Measurements from ENCODE around the gene ZNF362. TPM values are rescaled to one million over a fixed set of nuclear protein-coding genes. Genes with fewer than 3 reads are reported as not detected.

ZNF362 gene
- total and polyA plus RNA-seq, 10 of the 15 experiments (the other 5 are each of a cell fraction or from before 2014, with no cell fraction given) = 0.74 to 22.8 (median 7.4) TPM

DNA sequence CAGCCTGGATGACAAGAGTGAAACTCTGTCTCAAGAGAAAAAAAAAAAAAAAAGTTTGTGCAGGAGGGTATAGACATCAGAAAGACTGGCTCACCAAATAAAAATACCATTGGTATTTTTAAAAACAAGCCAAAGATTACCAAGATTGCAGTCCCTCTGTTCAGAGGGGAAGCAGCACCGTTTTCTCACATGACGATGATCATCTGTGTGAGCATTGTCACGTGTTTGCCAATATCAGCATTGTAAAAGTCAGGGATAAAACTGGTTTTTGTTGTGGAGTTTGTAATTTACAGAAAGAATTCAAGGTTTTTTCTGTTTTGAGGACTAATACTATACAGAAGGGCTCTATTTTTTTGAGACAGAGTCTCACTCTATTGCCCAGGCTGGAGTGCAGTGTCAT lies 26.5 kb downstream of the ZNF362 start:
- no peaks in the 10 kb centered on the region for H3K79me2 ChIP-seq (ENCODE audit: control insufficient read depth, insufficient read depth, low read length)
- H3K27ac ChIP-seq (ENCODE audit: control insufficient read depth, insufficient read depth) = no peak overlapping the region
- intact Hi-C loops (cut with micrococcal nuclease; ENCODE audit: unreplicated experiment) = no loop called here
- ATAC-seq (no peak), DNase-seq (ENCODE audit: low read depth, low spot score) (no peak), FAIRE-seq (no peak)
- no peaks in the 10 kb centered on the region for H3K4me1 ChIP-seq (ENCODE audit: control insufficient read depth, insufficient read depth, low read length)
- WGBS (ENCODE audit: insufficient coverage, insufficient replicate concordance, low lambda C conversion rate, missing lambda C conversion rate) = 91% methylated on average over 3 of the region's 3 CpGs
- ChIA-PET POLR2A (no interaction called here), CTCF (interaction anchor here (0.8 to 0.9 kb wide), 2 partner anchors 97 to 188 kb away, joined by 3 read pairs; no protein-coding TSS in a partner anchor), RAD21 (ENCODE audit: unreplicated experiment) (no interaction called here), SMC1A (ENCODE audit: uncharacterized antibody, unreplicated experiment) (no interaction called here)
- H3K27me3 ChIP-seq (replicated peaks in 1 of 2; ENCODE audit: control insufficient read depth in 2 of 2, insufficient read depth in 2 of 2, low read length in 1 of 2) = no peaks in the 10 kb centered on the region
- H3K36me3 ChIP-seq (ENCODE audit: control insufficient read depth in 2 of 2, insufficient read depth in 2 of 2, low read length in 1 of 2) = peaks cover 0 to 5% of the 10 kb centered on the region in 2 experiments; a peak in 3 of 4 replicates
- H3K9ac ChIP-seq (ENCODE audit: control insufficient read depth, insufficient read depth, low read length) = no peak overlapping the region
- no TSS peak for BruUV-seq (replicated peaks)
- H3K4me2 ChIP-seq (ENCODE audit: control insufficient read depth, insufficient read depth) = no peak overlapping the region
- in situ Hi-C loops (cut with MboI) = no loop called here
- H3K9me3 ChIP-seq (replicated peaks; ENCODE audit: control insufficient read depth, insufficient read depth, low read length) = no peaks in the 10 kb centered on the region
- H2AFZ ChIP-seq (ENCODE audit: control insufficient read depth, low read depth, low read length) = no peak overlapping the region
- no peak overlapping the region for H3K4me3 ChIP-seq
- no peaks in the 10 kb centered on the region for H4K20me1 ChIP-seq (ENCODE audit: control insufficient read depth, insufficient read depth)
- no peak for TF ChIP-seq SUPT20H (IDR thresholded peaks at IDR 0.05; ENCODE audit: borderline replicate concordance, control insufficient read depth, low read depth, low read length)
- no peak for TF ChIP-seq MYC (IDR thresholded peaks at IDR 0.05; ENCODE audit: insufficient read depth, insufficient read length, insufficient replicate concordance, low read length, severe bottlenecking)
- no peak for TF ChIP-seq RBBP5 (conservative IDR thresholded peaks at IDR 0.05)
- no peak for TF ChIP-seq SMARCA5 (IDR thresholded peaks at IDR 0.05)
- TF ChIP-seq ZZZ3 (IDR thresholded peaks at IDR 0.05; ENCODE audit: control insufficient read depth, insufficient read length, low read depth) = no peak
- no peak for TF ChIP-seq SMAD5 (IDR thresholded peaks at IDR 0.05; ENCODE audit: low read depth)
- TF ChIP-seq BMI1 (IDR thresholded peaks at IDR 0.05; ENCODE audit: borderline replicate concordance) = no peak
- no peak for TF ChIP-seq EP300 (IDR thresholded peaks at IDR 0.05; ENCODE audit: borderline replicate concordance in 1 of 2, control insufficient read depth in 1 of 2, low read depth in 2 of 2, low read length in 2 of 2)
- TF ChIP-seq NR2C1 (IDR thresholded peaks at IDR 0.05) = no peak
- TF ChIP-seq, protein P1, sequence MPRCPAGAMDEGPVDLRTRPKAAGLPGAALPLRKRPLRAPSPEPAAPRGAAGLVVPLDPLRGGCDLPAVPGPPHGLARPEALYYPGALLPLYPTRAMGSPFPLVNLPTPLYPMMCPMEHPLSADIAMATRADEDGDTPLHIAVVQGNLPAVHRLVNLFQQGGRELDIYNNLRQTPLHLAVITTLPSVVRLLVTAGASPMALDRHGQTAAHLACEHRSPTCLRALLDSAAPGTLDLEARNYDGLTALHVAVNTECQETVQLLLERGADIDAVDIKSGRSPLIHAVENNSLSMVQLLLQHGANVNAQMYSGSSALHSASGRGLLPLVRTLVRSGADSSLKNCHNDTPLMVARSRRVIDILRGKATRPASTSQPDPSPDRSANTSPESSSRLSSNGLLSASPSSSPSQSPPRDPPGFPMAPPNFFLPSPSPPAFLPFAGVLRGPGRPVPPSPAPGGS (IDR thresholded peaks at IDR 0.05; ENCODE audit: borderline replicate concordance, insufficient read depth, low read depth, low read length, poor library complexity, severe bottlenecking) = no peak
- TF ChIP-seq, protein P2, sequence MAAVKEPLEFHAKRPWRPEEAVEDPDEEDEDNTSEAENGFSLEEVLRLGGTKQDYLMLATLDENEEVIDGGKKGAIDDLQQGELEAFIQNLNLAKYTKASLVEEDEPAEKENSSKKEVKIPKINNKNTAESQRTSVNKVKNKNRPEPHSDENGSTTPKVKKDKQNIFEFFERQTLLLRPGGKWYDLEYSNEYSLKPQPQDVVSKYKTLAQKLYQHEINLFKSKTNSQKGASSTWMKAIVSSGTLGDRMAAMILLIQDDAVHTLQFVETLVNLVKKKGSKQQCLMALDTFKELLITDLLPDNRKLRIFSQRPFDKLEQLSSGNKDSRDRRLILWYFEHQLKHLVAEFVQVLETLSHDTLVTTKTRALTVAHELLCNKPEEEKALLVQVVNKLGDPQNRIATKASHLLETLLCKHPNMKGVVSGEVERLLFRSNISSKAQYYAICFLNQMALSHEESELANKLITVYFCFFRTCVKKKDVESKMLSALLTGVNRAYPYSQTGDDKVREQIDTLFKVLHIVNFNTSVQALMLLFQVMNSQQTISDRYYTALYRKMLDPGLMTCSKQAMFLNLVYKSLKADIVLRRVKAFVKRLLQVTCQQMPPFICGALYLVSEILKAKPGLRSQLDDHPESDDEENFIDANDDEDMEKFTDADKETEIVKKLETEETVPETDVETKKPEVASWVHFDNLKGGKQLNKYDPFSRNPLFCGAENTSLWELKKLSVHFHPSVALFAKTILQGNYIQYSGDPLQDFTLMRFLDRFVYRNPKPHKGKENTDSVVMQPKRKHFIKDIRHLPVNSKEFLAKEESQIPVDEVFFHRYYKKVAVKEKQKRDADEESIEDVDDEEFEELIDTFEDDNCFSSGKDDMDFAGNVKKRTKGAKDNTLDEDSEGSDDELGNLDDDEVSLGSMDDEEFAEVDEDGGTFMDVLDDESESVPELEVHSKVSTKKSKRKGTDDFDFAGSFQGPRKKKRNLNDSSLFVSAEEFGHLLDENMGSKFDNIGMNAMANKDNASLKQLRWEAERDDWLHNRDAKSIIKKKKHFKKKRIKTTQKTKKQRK (IDR thresholded peaks at IDR 0.05; ENCODE audit: low read depth, low read length) = no peak
- TF ChIP-seq, protein P3, sequence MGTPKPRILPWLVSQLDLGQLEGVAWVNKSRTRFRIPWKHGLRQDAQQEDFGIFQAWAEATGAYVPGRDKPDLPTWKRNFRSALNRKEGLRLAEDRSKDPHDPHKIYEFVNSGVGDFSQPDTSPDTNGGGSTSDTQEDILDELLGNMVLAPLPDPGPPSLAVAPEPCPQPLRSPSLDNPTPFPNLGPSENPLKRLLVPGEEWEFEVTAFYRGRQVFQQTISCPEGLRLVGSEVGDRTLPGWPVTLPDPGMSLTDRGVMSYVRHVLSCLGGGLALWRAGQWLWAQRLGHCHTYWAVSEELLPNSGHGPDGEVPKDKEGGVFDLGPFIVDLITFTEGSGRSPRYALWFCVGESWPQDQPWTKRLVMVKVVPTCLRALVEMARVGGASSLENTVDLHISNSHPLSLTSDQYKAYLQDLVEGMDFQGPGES (IDR thresholded peaks at IDR 0.05) = no peak
- TF ChIP-seq, protein P4, sequence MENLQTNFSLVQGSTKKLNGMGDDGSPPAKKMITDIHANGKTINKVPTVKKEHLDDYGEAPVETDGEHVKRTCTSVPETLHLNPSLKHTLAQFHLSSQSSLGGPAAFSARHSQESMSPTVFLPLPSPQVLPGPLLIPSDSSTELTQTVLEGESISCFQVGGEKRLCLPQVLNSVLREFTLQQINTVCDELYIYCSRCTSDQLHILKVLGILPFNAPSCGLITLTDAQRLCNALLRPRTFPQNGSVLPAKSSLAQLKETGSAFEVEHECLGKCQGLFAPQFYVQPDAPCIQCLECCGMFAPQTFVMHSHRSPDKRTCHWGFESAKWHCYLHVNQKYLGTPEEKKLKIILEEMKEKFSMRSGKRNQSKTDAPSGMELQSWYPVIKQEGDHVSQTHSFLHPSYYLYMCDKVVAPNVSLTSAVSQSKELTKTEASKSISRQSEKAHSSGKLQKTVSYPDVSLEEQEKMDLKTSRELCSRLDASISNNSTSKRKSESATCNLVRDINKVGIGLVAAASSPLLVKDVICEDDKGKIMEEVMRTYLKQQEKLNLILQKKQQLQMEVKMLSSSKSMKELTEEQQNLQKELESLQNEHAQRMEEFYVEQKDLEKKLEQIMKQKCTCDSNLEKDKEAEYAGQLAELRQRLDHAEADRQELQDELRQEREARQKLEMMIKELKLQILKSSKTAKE (IDR thresholded peaks at IDR 0.05; ENCODE audit: low read depth, poor library complexity, severe bottlenecking) = no peak
- no peak for TF ChIP-seq NR2C2 (IDR thresholded peaks at IDR 0.05; ENCODE audit: borderline replicate concordance, control insufficient read depth, insufficient read length, low read depth)
- TF ChIP-seq ESRRA (IDR thresholded peaks at IDR 0.05; ENCODE audit: low read length) = no peak
- TF ChIP-seq STAT1 (conservative IDR thresholded peaks at IDR 0.05) = no peak

Measured in GM12878 (cell line).